HepG2 (cell line): ENCODE measurements around the gene ANKRD40CL. TPM values are rescaled to one million over a fixed set of nuclear protein-coding genes. Genes with fewer than 3 reads are reported as not detected.

Experiments used
- ATAC-seq: fragments of 200-7000 bp; cut with Tn5 transposase; 3 replicates; pipeline ENCODE4 v1.9.1; 2020; ENCODE audit warnings: mild to moderate bottlenecking, moderate library complexity
- BruUV-seq: library from RNA; stranded (reverse); fragments of 400-500 nt; replicated peaks from 2 replicates; lab custom pipeline; 2021; lab: Mats Ljungman, UMichigan
- CTCF ChIA-PET: fragments of 300-600 bp; formaldehyde crosslinking; extraction: SDS; loops from one replicate; lab custom pipeline; 2021; ENCODE audit warnings: low total read pairs, inconsistent platforms, low intra/inter-chr PET ratio; lab: Yijun Ruan, JAX
- POLR2A ChIA-PET: fragments of 350-600 bp; sonication (Branson Sonifier 250); formaldehyde crosslinking; loops from one replicate; lab custom pipeline; 2020; ENCODE audit warnings: antibody characterized with exemption, inconsistent platforms; lab: Yijun Ruan, JAX
- DNase-seq: peaks from one replicate; pipeline ENCODE4 v3.0.0-alpha.2; 2015; ENCODE audit warnings: low spot score
- FAIRE-seq: peaks from 3 replicates; lab custom pipeline; 2011; peaks lifted over from hg19 to GRCh38; lab: Jason Lieb, UNC
- H2AFZ ChIP-seq: one replicate; pipeline ENCODE4 v1.6.1; 2011; ENCODE audit warnings: low read length, inconsistent platforms
- H3K27ac ChIP-seq: fragments of 300-600 bp; 3 replicates; pipeline ENCODE4 v1.8.0; 2011; ENCODE audit warnings: mixed run types, mild to moderate bottlenecking, mixed read lengths, low read length, inconsistent platforms; ENCODE audit not compliant: insufficient read depth; ENCODE audit errors: extremely low read length
- H3K27me3 ChIP-seq, 2 experiments: fragments of 200-600 bp in 1 of 2; 2 replicates in 1 of 2; 3 replicates in 1 of 2; pipeline versions ENCODE4 v1.6.0 to v1.8.0; 2011; ENCODE audit warnings: low read length in 2 of 2, mild to moderate bottlenecking in 2 of 2, moderate library complexity in 2 of 2, inconsistent platforms in 1 of 2; ENCODE audit not compliant: insufficient read depth in 2 of 2, control insufficient read depth in 1 of 2
- H3K36me3 ChIP-seq, 2 experiments: fragments of 200-600 bp in 1 of 2; replicated peaks in 1 of 2; 2 replicates in 1 of 2; 3 replicates in 1 of 2; pipeline versions ENCODE4 v1.5.1 to v1.8.0; 2011; ENCODE audit warnings: low read length in 2 of 2, inconsistent platforms in 1 of 2; ENCODE audit not compliant: insufficient read depth in 2 of 2, control insufficient read depth in 1 of 2
- H3K4me1 ChIP-seq: 2 replicates; pipeline ENCODE4 v1.5.1; 2012; ENCODE audit warnings: low read length, inconsistent platforms; ENCODE audit not compliant: insufficient read depth
- H3K4me2 ChIP-seq: 2 replicates; pipeline ENCODE4 v1.6.0; 2011; ENCODE audit warnings: low read depth, low read length, inconsistent platforms
- H3K4me3 ChIP-seq, 3 experiments: fragments of 200-600 bp in 1 of 3; sonication (generic), shearing (Covaris generic) in 1 of 3; replicated peaks in 1 of 3; 2 replicates each; pipeline ENCODE4 v1.5.1; 2011 to 2016; ENCODE audit warnings: low read length in 3 of 3, inconsistent platforms in 2 of 3, low read depth in 2 of 3, mild to moderate bottlenecking in 2 of 3, control low read depth in 1 of 3, mixed read lengths in 1 of 3; ENCODE audit not compliant: insufficient read depth in 1 of 3
- H3K79me2 ChIP-seq: one replicate; pipeline ENCODE4 v1.6.1; 2011; ENCODE audit warnings: low read length, inconsistent platforms; ENCODE audit not compliant: insufficient read depth
- H3K9ac ChIP-seq: 2 replicates; pipeline ENCODE4 v1.6.0; 2011; ENCODE audit warnings: mild to moderate bottlenecking, low read depth, low read length, inconsistent platforms; ENCODE audit not compliant: insufficient read depth
- H3K9me3 ChIP-seq: 2 replicates; pipeline ENCODE4 v1.5.1; 2012; ENCODE audit warnings: mild to moderate bottlenecking, low read length
- H4K20me1 ChIP-seq: 2 replicates; pipeline ENCODE4 v1.6.0; 2011; ENCODE audit warnings: inconsistent platforms, mild to moderate bottlenecking, low read length, moderate library complexity; ENCODE audit not compliant: insufficient read depth
- KAT2B ChIP-seq: fragments of 150-350 bp; IDR thresholded peaks from 2 replicates; pipeline ENCODE4 v1.6.1; 2014; ENCODE audit warnings: low read depth, low read length, borderline replicate concordance
- MEIS2 ChIP-seq: sonication (generic); formaldehyde crosslinking; IDR thresholded peaks from 2 replicates; pipeline ENCODE4 v1.9.0; 2021; ENCODE audit warnings: mild to moderate bottlenecking, missing genetic modification reagents
- NFE2L1 ChIP-seq: sonication (generic); formaldehyde crosslinking; IDR thresholded peaks from 2 replicates; pipeline ENCODE4 v1.4.0; 2020; ENCODE audit warnings: missing genetic modification reagents, mild to moderate bottlenecking, borderline replicate concordance
- NFYB ChIP-seq: sonication (generic); formaldehyde crosslinking; IDR thresholded peaks from 2 replicates; pipeline ENCODE4 v1.4.0; 2020; ENCODE audit warnings: missing genetic modification reagents
- PHF8 ChIP-seq: sonication (generic); formaldehyde crosslinking; IDR thresholded peaks from 2 replicates; pipeline ENCODE4 v1.5.0; 2020; ENCODE audit warnings: missing genetic modification reagents
- PRPF4 ChIP-seq: fragments of 200-400 bp; formaldehyde crosslinking; IDR thresholded peaks from 2 replicates; pipeline ENCODE4 v1.6.1; 2016; ENCODE audit warnings: low read length, low read depth; ENCODE audit not compliant: poor library complexity, severe bottlenecking
- RARA ChIP-seq: IDR thresholded peaks from 2 replicates; pipeline ENCODE4 v1.6.1; 2016; ENCODE audit warnings: missing genetic modification reagents, missing compliant biosample characterization
- RCOR2 ChIP-seq: IDR thresholded peaks from 2 replicates; pipeline ENCODE4 v1.6.1; 2016; ENCODE audit warnings: missing biosample characterization, missing genetic modification reagents
- ZBTB44 ChIP-seq: sonication (generic); formaldehyde crosslinking; IDR thresholded peaks from 2 replicates; pipeline ENCODE4 v1.4.0; 2020; ENCODE audit warnings: missing genetic modification reagents
- ZNF510 ChIP-seq: sonication (generic); formaldehyde crosslinking; IDR thresholded peaks from 2 replicates; pipeline ENCODE4 v1.4.0; 2020; ENCODE audit warnings: low read depth, mild to moderate bottlenecking, missing genetic modification reagents
- ZNF556 ChIP-seq: sonication (generic); formaldehyde crosslinking; IDR thresholded peaks from 2 replicates; pipeline ENCODE4 v1.4.0; 2020; ENCODE audit warnings: mild to moderate bottlenecking, missing genetic modification reagents, borderline replicate concordance
- ZNF713 ChIP-seq: sonication (generic); formaldehyde crosslinking; IDR thresholded peaks from 2 replicates; pipeline ENCODE4 v1.4.0; 2020; ENCODE audit warnings: mild to moderate bottlenecking, missing genetic modification reagents
- ZSCAN21 ChIP-seq: sonication (generic); formaldehyde crosslinking; IDR thresholded peaks from 2 replicates; pipeline ENCODE4 v1.8.0; 2022; ENCODE audit warnings: mild to moderate bottlenecking, missing genetic modification reagents, moderate library complexity, borderline replicate concordance
- WGBS: methylation state at CpG from one replicate; pipeline ENCODE4 v1.1.6; 2017; ENCODE audit warnings: low lambda C conversion rate; 5-methylcytosine and 5-hydroxymethylcytosine counted together
- in situ Hi-C: cut with HindIII; loops from 2 replicates; pipeline ENCODE4 v1.10.0; 2017; ENCODE audit warnings: low pct_unique_long_range_greater_than_20kb; ENCODE audit not compliant: extremely low pct_ligation_motif_present
- intact Hi-C: fragments of 100-400 bp; cut with micrococcal nuclease; formaldehyde crosslinking; loops from one replicate; pipeline ENCODE4 v1.10.0; 2022; ENCODE audit not compliant: unreplicated experiment
- polyA plus RNA-seq, 8 experiments: library from polyadenylated mRNA; depleted of rRNA in 3 of 8; stranded (reverse) in 7 of 8; unstranded in 1 of 8; fragments of >200 nt; fragmentation: Illumina TruSeq in 4 of 8; extraction: Trizol in 4 of 8; gene quantifications; 2 replicates each; pipeline versions ENCODE4 v1.2.1 to v1.2.3, GENCODE V29; 2011 to 2016; ENCODE audit warnings: low read depth in 4 of 8, missing spikeins in 1 of 8, mixed read lengths in 1 of 8; ENCODE audit not compliant: insufficient read depth in 1 of 8
- total RNA-seq, 5 experiments: library from RNA; depleted of rRNA; stranded (reverse); fragments of >200 nt; fragmentation: Illumina TruSeq; extraction: Trizol; gene quantifications; 2 replicates each; pipeline ENCODE4 v1.2.3, GENCODE V29; 2016; ENCODE audit warnings: low read depth in 1 of 5

Gene ANKRD40CL
- total and polyA plus RNA-seq, 2 of the 13 experiments (the other 11 are each of a cell fraction or from before 2014, with no cell fraction given) = 0.03 to 0.11 TPM

DNA sequence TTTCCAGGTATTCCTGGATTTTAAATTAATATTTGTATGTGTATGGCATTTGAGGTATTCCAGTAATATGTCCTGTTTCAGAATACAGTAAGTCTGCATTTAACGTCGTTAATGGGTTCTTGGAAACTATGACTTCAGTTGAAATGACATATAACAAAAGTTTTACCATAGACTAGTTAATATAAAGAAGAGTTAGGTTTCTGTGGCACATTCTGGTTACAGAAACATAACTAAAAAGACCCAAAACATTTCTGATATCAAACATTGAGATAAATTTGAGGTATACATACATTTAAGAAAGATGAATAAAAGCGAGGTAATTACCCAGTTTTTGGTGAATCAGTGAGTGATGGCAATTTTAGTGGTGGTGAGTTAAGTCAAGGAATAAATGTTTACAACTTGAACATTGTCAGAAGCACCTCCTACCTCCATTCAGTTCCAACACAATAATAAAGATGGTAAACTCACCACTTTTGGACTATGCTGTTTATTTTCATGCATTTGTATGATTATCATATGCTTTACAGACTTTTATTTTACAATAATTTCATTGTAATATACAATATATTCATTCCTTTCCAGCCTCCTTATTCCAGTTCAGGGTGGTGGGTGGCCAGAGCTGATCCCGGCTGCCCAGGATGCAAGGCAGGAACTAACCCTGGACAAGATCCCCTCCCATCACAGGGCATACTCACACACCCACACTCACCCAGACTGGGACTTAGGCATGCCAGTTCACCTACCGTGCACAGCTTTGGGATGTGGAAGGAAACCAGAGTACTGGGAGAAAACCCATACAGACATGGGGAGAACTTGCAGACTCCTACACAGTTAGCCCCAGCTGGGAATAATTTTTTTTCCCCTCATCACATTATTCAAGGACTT, 38.2 kb downstream of the ANKRD40CL start:
- 88% methylated on average over 5 of the region's 5 CpGs for WGBS
- CTCF ChIA-PET = no interaction called here
- TSS peak; percentile 17 for BruUV-seq

More for the DNA sequence above, 38.2 kb downstream of the ANKRD40CL start:
- Histone ChIP-seq H3K79me2 (peaks cover 96% of the 10 kb centered on the region), H3K27me3 (no peaks in the 10 kb centered on the region), H3K27ac (no peak overlapping the region)
- TF ChIP-seq ZNF556 (no peak), NFYB (CRISPR knock-in tag) (no peak), RARA (CRISPR knock-in tag) (no peak), ZNF510 (no peak), ZBTB44 (no peak), PHF8 (CRISPR knock-in tag) (no peak), RCOR2 (no peak), PRPF4 (no peak), ZSCAN21 (no peak), KAT2B (no peak), ZNF713 (CRISPR knock-in tag) (no peak), NFE2L1 (CRISPR knock-in tag) (no peak), MEIS2 (CRISPR knock-in tag) (no peak)
- TF ChIP-seq, all 625 proteins: peak for 0
- peaks cover 66% of the 10 kb centered on the region for H3K4me1 ChIP-seq
- H3K9me3 ChIP-seq = no peaks in the 10 kb centered on the region
- H4K20me1 ChIP-seq = peaks cover 96% of the 10 kb centered on the region
- ATAC-seq = no peak
- no peak overlapping the region for H3K4me2 ChIP-seq
- H3K4me3 ChIP-seq = no peak overlapping the region
- POLR2A ChIA-PET = interaction anchor here (1.1 to 3.8 kb wide), 2 partner anchors 10 to 21 kb away, joined by 4 to 14 read pairs; partner anchors contain the start of gene LUC7L3
- H2AFZ ChIP-seq = no peak overlapping the region
- intact Hi-C loops = no loop called here
- in situ Hi-C loops = no loop called here
- H3K9ac ChIP-seq = no peak overlapping the region
- FAIRE-seq = no peak
- no peak for DNase-seq
- H3K36me3 ChIP-seq = peaks cover 4 to 25% of the 10 kb centered on the region in 2 experiments; a peak in 4 of 5 replicates
